Aorta (tissue), 5 donors: ENCODE data around the gene NEK9. TPM values are rescaled to one million over a fixed set of nuclear protein-coding genes. Genes with fewer than 3 reads are reported as not detected.
"Not testable (repeated sequence)": the region's sequence is repeated elsewhere in the genome, so short reads cannot be mapped to it uniquely, and the experiment has no call there.

ENCODE experiments used
- ATAC-seq: fragments of 200-7000 bp; cut with Tn5 transposase; one replicate; pipeline ENCODE4 v1.9.1; 2022; ENCODE audit warnings: moderate library complexity; ENCODE audit not compliant: low FRiP score
- DNase-seq, 2 donors: peaks; one replicate each; pipeline ENCODE4 v3.0.0-alpha.2; 2020
- H3K27ac ChIP-seq, 2 donors: one replicate each; pipeline ENCODE4 v1.5.1; 2013; ENCODE audit warnings: low read length in 2 of 2, mild to moderate bottlenecking in 2 of 2, moderate library complexity in 2 of 2, control low read depth in 1 of 2, inconsistent platforms in 1 of 2, low read depth in 1 of 2
- H3K27me3 ChIP-seq, 2 donors: one replicate each; pipeline ENCODE4 v1.6.1; 2013; ENCODE audit warnings: control low read depth in 1 of 2, low read length in 1 of 2, mild to moderate bottlenecking in 1 of 2, moderate library complexity in 1 of 2; ENCODE audit not compliant: insufficient read depth in 2 of 2, control insufficient read depth in 1 of 2
- H3K36me3 ChIP-seq, 2 donors: one replicate each; pipeline ENCODE4 v1.6.1; 2013; ENCODE audit warnings: control low read depth in 1 of 2, low read length in 1 of 2, mild to moderate bottlenecking in 1 of 2; ENCODE audit not compliant: insufficient read depth in 2 of 2, control insufficient read depth in 1 of 2
- H3K4me1 ChIP-seq, 2 donors: one replicate each; pipeline ENCODE4 v1.6.1; 2013; ENCODE audit warnings: low read length in 2 of 2, control low read depth in 1 of 2, mild to moderate bottlenecking in 1 of 2, moderate library complexity in 1 of 2; ENCODE audit not compliant: insufficient read depth in 2 of 2, control insufficient read depth in 1 of 2
- H3K4me3 ChIP-seq, 2 donors: one replicate each; pipeline ENCODE4 v1.5.1; 2013; ENCODE audit warnings: low read length in 2 of 2, control low read depth in 1 of 2, mild to moderate bottlenecking in 1 of 2
- H3K9me3 ChIP-seq: one replicate; pipeline ENCODE4 v1.6.1; 2013; ENCODE audit warnings: mild to moderate bottlenecking, low read length; ENCODE audit not compliant: control insufficient read depth
- WGBS, 2 donors: extraction: QIAGEN DNeasy Blood & Tissue Kit; methylation state at CpG; one replicate each; pipeline ENCODE4 v1.1.7; 2013; 5-methylcytosine and 5-hydroxymethylcytosine counted together
- intact Hi-C, 2 donors: fragments of 100-400 bp; cut with DNase I; formaldehyde crosslinking; loops; one replicate each; pipeline versions ENCODE4 v1.14.2 to v1.15.0; 2022
- polyA plus RNA-seq, 2 donors: library from polyadenylated mRNA; stranded (reverse); fragments of 200-250 nt; gene quantifications; one replicate each; pipeline ENCODE4 v1.2.3, GENCODE V29; 2013
- total RNA-seq, 2 donors: library from RNA; stranded (reverse); fragmentation: NEBNext Ultra II Directional; extraction: Animal tissue kit (Norgen Biotek cat#: 25700); gene quantifications; one replicate each; pipeline ENCODE4 v1.2.1, GENCODE V29; 2021
- donor health status: healthy with polysubstance abuse.
- donor health status: Bipolar disorder and iron deficiency.
- donor health status: DM: no; HTN: no; CAD: no.
- donor health status: DM: no; HTN: no; CAD: no.
- donor health status: DM: yes; HTN: yes; CAD: no.

NEK9 gene
- total and polyA plus RNA-seq, 4 donors, result 19.5 to 104 (median 61.8) TPM

GRCh38 chr14:75151851-75152250 lies 25.0 kb upstream of the NEK9 start:
- ATAC-seq, result no peak
- no peak overlapping the region for H3K27ac ChIP-seq
- H3K9me3 ChIP-seq, result no peaks in the 10 kb centered on the region
- WGBS, 2 donors, result 89 to 95% methylated on average over 1 of the region's 1 CpG
- H3K4me3 ChIP-seq, result no peak overlapping the region
- H3K4me1 ChIP-seq, result peaks cover 2 to 6% of the 10 kb centered on the region in 2 donors
- no peaks in the 10 kb centered on the region for H3K27me3 ChIP-seq
- intact Hi-C loops, result no loop called here
- DNase-seq, result no peak
- H3K36me3 ChIP-seq, result peaks cover 0 to 4% of the 10 kb centered on the region in 2 donors

- DNase-seq, H3K36me3 ChIP-seq, H3K27me3 ChIP-seq, intact Hi-C loops, H3K4me3 ChIP-seq, H3K27ac ChIP-seq, ATAC-seq, H3K9me3 ChIP-seq, H3K4me1 ChIP-seq: not testable (repeated sequence)
- WGBS, 2 donors, result 55 to 58% methylated on average over 6 of the region's 6 CpGs
These were observed 23.8 kb upstream of the NEK9 start for GRCh38 chr14:75150637-75151036.

DNA sequence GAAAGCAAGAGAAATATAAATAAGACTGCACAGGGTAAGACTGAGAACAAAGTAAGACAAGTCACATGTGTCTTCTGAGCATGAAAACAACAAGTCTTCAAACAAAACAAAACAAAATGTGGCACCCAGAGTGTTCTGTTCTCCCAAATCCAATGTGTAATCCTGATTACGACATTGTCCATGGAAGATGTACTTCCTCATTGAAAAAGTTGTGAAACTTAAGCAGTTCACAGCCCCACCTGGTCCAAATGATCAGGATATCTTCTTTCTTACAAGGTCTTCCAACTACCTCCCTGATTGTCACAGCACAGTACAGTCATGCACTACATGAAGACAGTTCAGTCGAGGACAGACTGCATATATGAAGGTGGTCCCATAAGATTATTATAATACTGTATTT lies 23.3 kb upstream of the NEK9 start:
- intact Hi-C loops, result no loop called here
- 82 to 86% methylated on average over 2 of the region's 2 CpGs for WGBS, 2 donors
- no peak overlapping the region for H3K27ac ChIP-seq
- H3K4me1 ChIP-seq, result peaks cover 2 to 6% of the 10 kb centered on the region in 2 donors
- DNase-seq, result no peak
- ATAC-seq, result no peak
- no peak overlapping the region for H3K4me3 ChIP-seq
- no peaks in the 10 kb centered on the region for H3K27me3 ChIP-seq
- no peaks in the 10 kb centered on the region for H3K9me3 ChIP-seq
- peaks cover 0 to 4% of the 10 kb centered on the region in 2 donors for H3K36me3 ChIP-seq

GRCh38 chr14:75147423-75148071 lies 20.7 kb upstream of the NEK9 start:
- peak overlapping the region; percentile 57 to 97 for H3K27ac ChIP-seq
- WGBS, 2 donors, result 31 to 38% methylated on average over 13 of the region's 13 CpGs
- no peak overlapping the region for H3K4me3 ChIP-seq
- peak in 1 of 2 donors; percentile 82 for DNase-seq
- H3K9me3 ChIP-seq, result no peaks in the 10 kb centered on the region
- peaks cover 4 to 6% of the 10 kb centered on the region in 2 donors for H3K4me1 ChIP-seq
- peaks cover 0 to 4% of the 10 kb centered on the region in 2 donors for H3K36me3 ChIP-seq
- no peaks in the 10 kb centered on the region for H3K27me3 ChIP-seq
- intact Hi-C loops, result no loop called here
- peak; percentile 90 for ATAC-seq

GRCh38 chr14:75144944-75145343 lies 18.1 kb upstream of the NEK9 start:
- Histone ChIP-seq H3K4me1 (peaks cover 4 to 6% of the 10 kb centered on the region in 2 donors), H3K27ac (no peak overlapping the region), H3K9me3 (no peaks in the 10 kb centered on the region), H3K36me3 (no peaks in the 10 kb centered on the region), H3K27me3 (no peaks in the 10 kb centered on the region), H3K4me3 (no peak overlapping the region)
- 86 to 89% methylated on average over 5 of the region's 5 CpGs for WGBS, 2 donors
- no peak for ATAC-seq
- DNase-seq, result no peak
- intact Hi-C loops, result no loop called here

- H3K27me3 ChIP-seq, result no peaks in the 10 kb centered on the region
- intact Hi-C loops, result no loop called here
- DNase-seq, result no peak
- WGBS, 2 donors, result 85 to 86% methylated on average over 9 of the region's 9 CpGs
- H3K9me3 ChIP-seq, result no peaks in the 10 kb centered on the region
- peaks cover 4 to 6% of the 10 kb centered on the region in 2 donors for H3K4me1 ChIP-seq
- no peak overlapping the region for H3K27ac ChIP-seq
- H3K4me3 ChIP-seq, result no peak overlapping the region
- ATAC-seq, result no peak
- no peaks in the 10 kb centered on the region for H3K36me3 ChIP-seq
These were observed 17.1 kb upstream of the NEK9 start for GRCh38 chr14:75143761-75144527.

DNA sequence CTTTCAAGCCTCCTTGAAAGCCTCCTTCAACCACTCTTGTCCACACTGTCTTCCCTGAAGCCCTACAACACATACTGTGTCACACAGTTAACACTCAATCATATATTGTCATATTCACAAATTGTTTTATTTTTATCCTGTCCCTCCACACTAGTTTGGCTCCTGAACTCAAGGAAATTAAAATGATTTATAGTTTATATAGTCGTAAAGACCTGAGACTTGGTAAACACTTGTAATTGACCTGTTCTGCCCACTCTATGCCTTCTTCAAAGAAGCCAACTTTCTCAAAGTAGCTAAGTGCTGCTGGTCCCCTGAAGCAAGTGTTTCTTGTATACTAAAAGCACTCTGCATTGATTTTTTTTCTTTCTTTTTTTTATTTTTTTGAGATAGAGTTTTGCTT lies 15.6 kb upstream of the NEK9 start:
- WGBS, 2 donors, result 27 to 37% methylated on average over 1 of the region's 1 CpG
- Histone ChIP-seq H3K27me3 (no peaks in the 10 kb centered on the region), H3K4me3 (no peak overlapping the region), H3K27ac (no peak overlapping the region), H3K9me3 (no peaks in the 10 kb centered on the region), H3K4me1 (peaks cover 0 to 3% of the 10 kb centered on the region in 2 donors), H3K36me3 (no peaks in the 10 kb centered on the region)
- ATAC-seq, result no peak
- DNase-seq, result no peak
- intact Hi-C loops, result no loop called here

DNA sequence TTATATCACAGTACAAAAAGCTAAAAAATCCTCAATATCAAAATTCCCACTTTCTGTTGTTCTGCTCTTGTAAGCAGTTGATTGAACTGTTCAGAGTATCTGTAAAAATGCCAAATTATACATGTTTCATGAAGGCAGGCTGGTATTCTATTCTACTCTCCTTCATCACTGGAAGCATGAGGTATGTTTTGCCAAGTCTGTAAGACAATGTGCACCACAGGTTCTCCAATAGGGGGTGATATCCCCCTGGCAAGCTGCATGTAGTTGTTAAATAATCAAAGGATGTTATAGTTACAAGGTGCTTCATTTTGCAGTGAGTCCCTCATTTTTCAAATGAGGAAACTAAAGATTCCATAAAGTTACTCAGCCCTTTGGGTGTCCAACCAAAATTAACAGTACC lies 15.1 kb upstream of the NEK9 start:
- H3K27me3 ChIP-seq, result no peaks in the 10 kb centered on the region
- no peak for DNase-seq
- no peak overlapping the region for H3K27ac ChIP-seq
- no peak for ATAC-seq
- no peaks in the 10 kb centered on the region for H3K36me3 ChIP-seq
- peaks cover 0 to 3% of the 10 kb centered on the region in 2 donors for H3K4me1 ChIP-seq
- no peaks in the 10 kb centered on the region for H3K9me3 ChIP-seq
- H3K4me3 ChIP-seq, result no peak overlapping the region
- intact Hi-C loops, result no loop called here

GRCh38 chr14:75141062-75141461 lies 14.2 kb upstream of the NEK9 start:
- 68 to 87% methylated on average over 2 of the region's 2 CpGs for WGBS, 2 donors
- ATAC-seq (no peak), DNase-seq (no peak)
- H3K9me3 ChIP-seq, result no peaks in the 10 kb centered on the region
- no peaks in the 10 kb centered on the region for H3K36me3 ChIP-seq
- no peak overlapping the region for H3K27ac ChIP-seq
- no peak overlapping the region for H3K4me3 ChIP-seq
- intact Hi-C loops, result no loop called here
- H3K27me3 ChIP-seq, result no peaks in the 10 kb centered on the region
- H3K4me1 ChIP-seq, result peaks cover 0 to 3% of the 10 kb centered on the region in 2 donors
